ENCODE results near the gene KIF1B.
"Not testable (repeated sequence)": the region's sequence is repeated elsewhere in the genome, so short reads cannot be mapped to it uniquely, and the experiment has no call there.

Gene KIF1B

GRCh38 chr1:10388387-10388715, 178.0 kb downstream of the KIF1B start:
- in situ Hi-C loops (cut with HindIII; ENCODE audit: low pct_ligation_motif_present, low pct_unique_long_range_greater_than_20kb, low sequenced_read_pairs): no loop called here
- DNase-seq: no peak

GRCh38 chr1:10389271-10389973, 179.1 kb downstream of the KIF1B start:
- no peak for DNase-seq
- in situ Hi-C loops (cut with HindIII; ENCODE audit: low pct_ligation_motif_present, low pct_unique_long_range_greater_than_20kb, low sequenced_read_pairs): no loop called here

GRCh38 chr1:10396870-10397269, 186.5 kb downstream of the KIF1B start:
- no peak for DNase-seq
- in situ Hi-C loops (cut with HindIII; ENCODE audit: low pct_ligation_motif_present, low pct_unique_long_range_greater_than_20kb, low sequenced_read_pairs): no loop called here

GRCh38 chr1:10398278-10398733, 187.9 kb downstream of the KIF1B start:
- no peak for DNase-seq
- in situ Hi-C loops (cut with HindIII; ENCODE audit: low pct_ligation_motif_present, low pct_unique_long_range_greater_than_20kb, low sequenced_read_pairs): no loop called here

GRCh38 chr1:10398734-10399443, 188.5 kb downstream of the KIF1B start, which contains the start of gene PGD:
PGD (plus strand) TSS chr1:10399064; CDS start chr1:10399118, 54 bp downstream.
- in situ Hi-C loops (cut with HindIII; ENCODE audit: low pct_ligation_motif_present, low pct_unique_long_range_greater_than_20kb, low sequenced_read_pairs): no loop called here
- DNase-seq: peak; percentile 95

- peak; percentile 49 for DNase-seq
- in situ Hi-C loops (cut with HindIII; ENCODE audit: low pct_ligation_motif_present, low pct_unique_long_range_greater_than_20kb, low sequenced_read_pairs): no loop called here
Observed at GRCh38 chr1:10399444-10399941, 189.1 kb downstream of the KIF1B start.

GRCh38 chr1:10400013-10400412, 189.6 kb downstream of the KIF1B start:
- in situ Hi-C loops (cut with HindIII; ENCODE audit: low pct_ligation_motif_present, low pct_unique_long_range_greater_than_20kb, low sequenced_read_pairs): no loop called here
- DNase-seq: no peak

GRCh38 chr1:10401281-10401680, 190.9 kb downstream of the KIF1B start:
- no peak for DNase-seq
- in situ Hi-C loops (cut with HindIII; ENCODE audit: low pct_ligation_motif_present, low pct_unique_long_range_greater_than_20kb, low sequenced_read_pairs): no loop called here

- in situ Hi-C loops (cut with HindIII; ENCODE audit: low pct_ligation_motif_present, low pct_unique_long_range_greater_than_20kb, low sequenced_read_pairs): no loop called here
- no peak for DNase-seq
Observed at GRCh38 chr1:10402729-10403274, 192.4 kb downstream of the KIF1B start.

GRCh38 chr1:10407201-10407600, 196.8 kb downstream of the KIF1B start:
- in situ Hi-C loops (cut with HindIII; ENCODE audit: low pct_ligation_motif_present, low pct_unique_long_range_greater_than_20kb, low sequenced_read_pairs): no loop called here
- no peak for DNase-seq

GRCh38 chr1:10415211-10415930, 205.0 kb downstream of the KIF1B start:
- in situ Hi-C loops (cut with HindIII; ENCODE audit: low pct_ligation_motif_present, low pct_unique_long_range_greater_than_20kb, low sequenced_read_pairs): no loop called here
- DNase-seq: peak; percentile 26

GRCh38 chr1:10415967-10416366, 205.6 kb downstream of the KIF1B start:
- DNase-seq; in situ Hi-C loops (cut with HindIII; ENCODE audit: low pct_ligation_motif_present, low pct_unique_long_range_greater_than_20kb, low sequenced_read_pairs): not testable (repeated sequence)

GRCh38 chr1:10418741-10419140, 208.4 kb downstream of the KIF1B start:
- in situ Hi-C loops (cut with HindIII; ENCODE audit: low pct_ligation_motif_present, low pct_unique_long_range_greater_than_20kb, low sequenced_read_pairs); DNase-seq: not testable (repeated sequence)

- in situ Hi-C loops (cut with HindIII; ENCODE audit: low pct_ligation_motif_present, low pct_unique_long_range_greater_than_20kb, low sequenced_read_pairs): no loop called here
- DNase-seq: no peak
Observed at GRCh38 chr1:10419351-10419750, 209.0 kb downstream of the KIF1B start.

- no peak for DNase-seq
- in situ Hi-C loops (cut with HindIII; ENCODE audit: low pct_ligation_motif_present, low pct_unique_long_range_greater_than_20kb, low sequenced_read_pairs): no loop called here
Observed at GRCh38 chr1:10421637-10422036, 211.3 kb downstream of the KIF1B start.

- in situ Hi-C loops (cut with HindIII; ENCODE audit: low pct_ligation_motif_present, low pct_unique_long_range_greater_than_20kb, low sequenced_read_pairs): no loop called here
- DNase-seq: no peak
Observed at GRCh38 chr1:10424034-10424433, 213.7 kb downstream of the KIF1B start.

- in situ Hi-C loops (cut with HindIII; ENCODE audit: low pct_ligation_motif_present, low pct_unique_long_range_greater_than_20kb, low sequenced_read_pairs): no loop called here
- DNase-seq: no peak
Observed at GRCh38 chr1:10424651-10425050, 214.3 kb downstream of the KIF1B start.

- DNase-seq: not testable (repeated sequence)
Observed at GRCh38 chr1:10425826-10426534, 215.6 kb downstream of the KIF1B start.

More at GRCh38 chr1:10425826-10426534, 215.6 kb downstream of the KIF1B start:
- in situ Hi-C loops (cut with HindIII; ENCODE audit: low pct_ligation_motif_present, low pct_unique_long_range_greater_than_20kb, low sequenced_read_pairs): not testable (repeated sequence)
